DND-41 (cell line): Measurements from ENCODE around the gene GPR108.

Experiments
- ATAC-seq: fragments of 200-7000 bp; cut with Tn5 transposase; 3 replicates; pipeline ENCODE4 v1.9.1; 2021; ENCODE audit warnings: low read depth; ENCODE audit not compliant: insufficient read depth
- DNase-seq: peaks from one replicate; pipeline ENCODE4 v3.0.0-alpha.2; 2020
- H2AFZ ChIP-seq: 2 replicates; pipeline ENCODE4 v1.6.0; 2012; ENCODE audit warnings: low read depth, low read length
- H3K27ac ChIP-seq: 2 replicates; pipeline ENCODE4 v1.5.1; 2012; ENCODE audit warnings: low read length, inconsistent platforms
- H3K27me3 ChIP-seq: fragments of 200-600 bp; sonication (generic); 2 replicates; pipeline ENCODE4 v1.6.0; 2012; ENCODE audit warnings: low read length, mild to moderate bottlenecking, inconsistent platforms; ENCODE audit not compliant: insufficient read depth, poor library complexity
- H3K36me3 ChIP-seq: 2 replicates; pipeline ENCODE4 v1.5.1; 2012; ENCODE audit warnings: low read length, inconsistent platforms; ENCODE audit not compliant: insufficient read depth
- H3K4me1 ChIP-seq: 2 replicates; pipeline ENCODE4 v1.5.1; 2012; ENCODE audit warnings: mild to moderate bottlenecking, low read length; ENCODE audit not compliant: insufficient read depth
- H3K4me2 ChIP-seq: 2 replicates; pipeline ENCODE4 v1.6.0; 2012; ENCODE audit warnings: mild to moderate bottlenecking, moderate library complexity, low read length, inconsistent platforms; ENCODE audit not compliant: insufficient read depth
- H3K4me3 ChIP-seq, 2 experiments: fragments of 200-600 bp in 1 of 2; shearing (Covaris generic) in 1 of 2; 2 replicates each; pipeline ENCODE4 v1.5.1; 2012 to 2016; ENCODE audit warnings: inconsistent platforms in 2 of 2, low read length in 2 of 2, mild to moderate bottlenecking in 2 of 2, low read depth in 1 of 2, moderate library complexity in 1 of 2
- H3K79me2 ChIP-seq: 2 replicates; pipeline ENCODE4 v1.6.0; 2012; ENCODE audit warnings: low read length, inconsistent platforms; ENCODE audit not compliant: insufficient read depth
- H3K9ac ChIP-seq: 2 replicates; pipeline ENCODE4 v1.6.0; 2012; ENCODE audit warnings: low read depth, mild to moderate bottlenecking, inconsistent platforms, low read length, moderate library complexity
- H3K9me3 ChIP-seq: 2 replicates; pipeline ENCODE4 v1.5.1; 2012; ENCODE audit warnings: low read length, moderate library complexity, mild to moderate bottlenecking, inconsistent platforms; ENCODE audit not compliant: insufficient read depth, severe bottlenecking
- H4K20me1 ChIP-seq: 2 replicates; pipeline ENCODE4 v1.6.0; 2012; ENCODE audit warnings: low read length; ENCODE audit not compliant: insufficient read depth
- CTCF ChIP-seq: IDR thresholded peaks from 2 replicates; pipeline ENCODE4 v1.5.1; 2012; ENCODE audit warnings: borderline replicate concordance, low read length, moderate library complexity, mild to moderate bottlenecking; ENCODE audit not compliant: poor library complexity, severe bottlenecking; ENCODE audit errors: extremely low read depth
- EZH2 ChIP-seq: IDR thresholded peaks from 3 replicates; pipeline ENCODE4 v1.6.1; 2012; ENCODE audit warnings: borderline replicate concordance, low read depth, mild to moderate bottlenecking, moderate library complexity, low read length, inconsistent platforms; ENCODE audit not compliant: severe bottlenecking

The GPR108 gene

GRCh38 chr19:6739390-6739882 lies 2.1 kb upstream of the GPR108 start, which contains the start of gene TRIP10:
TSS of gene TRIP10 (plus strand) at chr19:6739680. CDS start at chr19:6739762, 82 bp downstream.
- peaks cover 54% of the 10 kb centered on the region for H3K4me1 ChIP-seq
- TF ChIP-seq CTCF = no peak
- TF ChIP-seq EZH2 = no peak
- peak; percentile 87 for DNase-seq

GRCh38 chr19:6738787-6739389 lies 1.5 kb upstream of the GPR108 start:
- Histone ChIP-seq H3K79me2 (peaks cover 27% of the 10 kb centered on the region), H3K9me3 (no peaks in the 10 kb centered on the region), H3K4me3 (peak overlapping the region; percentile 12 to 61; a peak in 3 of 4 replicates), H4K20me1 (peaks cover 3% of the 10 kb centered on the region; the same call in 1 of the 2 replicates), H3K9ac (peak overlapping the region; percentile 57), H3K27ac (peak overlapping the region; percentile 87), H3K4me1 (peaks cover 54% of the 10 kb centered on the region), H2AFZ (peak overlapping the region; percentile 82), H3K36me3 (peaks cover 13% of the 10 kb centered on the region), H3K27me3 (no peaks in the 10 kb centered on the region), H3K4me2 (peak overlapping the region; percentile 73)
- TF ChIP-seq CTCF (no peak), EZH2 (no peak)
- ATAC-seq = no peak
- no peak for DNase-seq

More at GRCh38 chr19:6739390-6739882, 2.1 kb upstream of the GPR108 start, which contains the start of gene TRIP10:
- H3K4me2 ChIP-seq = peak within 1 kb of the TSS; percentile 88
- peaks cover 27% of the 10 kb centered on the region for H3K79me2 ChIP-seq
- H2AFZ ChIP-seq = peak within 1 kb of the TSS; percentile 82
- peak; percentile 2; the same call in 1 of the 3 replicates for ATAC-seq
- H4K20me1 ChIP-seq = peaks cover 3% of the 10 kb centered on the region; the same call in 1 of the 2 replicates
- H3K4me3 ChIP-seq = peak within 1 kb of the TSS; percentile 55 to 68
- peak within 1 kb of the TSS; percentile 71 for H3K9ac ChIP-seq
- peaks cover 15% of the 10 kb centered on the region for H3K36me3 ChIP-seq
- no peaks in the 10 kb centered on the region for H3K27me3 ChIP-seq
- no peaks in the 10 kb centered on the region for H3K9me3 ChIP-seq
- peak within 1 kb of the TSS; percentile 87 for H3K27ac ChIP-seq

GRCh38 chr19:6737873-6738786 lies 750 bp upstream of the GPR108 start:
- Histone ChIP-seq H3K4me2 (peak overlapping the region; percentile 73), H4K20me1 (peaks cover 3% of the 10 kb centered on the region; the same call in 1 of the 2 replicates), H3K27ac (peak overlapping the region; percentile 87), H2AFZ (peak overlapping the region; percentile 82), H3K9me3 (no peaks in the 10 kb centered on the region), H3K4me1 (peaks cover 54% of the 10 kb centered on the region), H3K4me3 (peak overlapping the region in 1 of 2 experiments; percentile 61; a peak in 2 of 4 replicates), H3K79me2 (peaks cover 27% of the 10 kb centered on the region), H3K9ac (peak overlapping the region; percentile 57), H3K27me3 (no peaks in the 10 kb centered on the region), H3K36me3 (peaks cover 12% of the 10 kb centered on the region)
- ATAC-seq (peak; percentile 48), DNase-seq (peak; percentile 90)
- TF ChIP-seq CTCF (peak; percentile 92), EZH2 (no peak)
